GM21447 (cell line): ENCODE measurements around the gene CDK19.
A peak's percentile ranks its signal among the peaks of the same experiment; 100 is the strongest.
"Not testable (repeated sequence)": the region's sequence is repeated elsewhere in the genome, so short reads cannot be mapped to it uniquely, and the experiment has no call there.

ENCODE experiments used
- ATAC-seq: cut with Tn5 transposase; IDR thresholded peaks from one replicate; pipeline ENCODE4 v1.9.1; 2021; ENCODE audit not compliant: unreplicated experiment

CDK19 gene

GRCh38 chr6:110590821-110591351 is 224.4 kb downstream of the CDK19 start:
- no peak for ATAC-seq

GRCh38 chr6:110589865-110590513 is 225.3 kb downstream of the CDK19 start:
- peak; percentile 96 for ATAC-seq

GRCh38 chr6:110587328-110587727 is 227.9 kb downstream of the CDK19 start:
- no peak for ATAC-seq

GRCh38 chr6:110581679-110582078 is 233.6 kb downstream of the CDK19 start:
- ATAC-seq, result no peak

GRCh38 chr6:110577596-110578167 is 237.6 kb downstream of the CDK19 start:
- not testable (repeated sequence) for ATAC-seq

GRCh38 chr6:110575925-110576463 is 239.3 kb downstream of the CDK19 start:
- no peak for ATAC-seq

GRCh38 chr6:110574817-110575216 is 240.5 kb downstream of the CDK19 start:
- no peak for ATAC-seq

- no peak for ATAC-seq
These were observed 241.7 kb downstream of the CDK19 start for GRCh38 chr6:110573537-110573936.

- no peak for ATAC-seq
These were observed 242.1 kb downstream of the CDK19 start for GRCh38 chr6:110573136-110573535.

- ATAC-seq, result no peak
These were observed 247.1 kb downstream of the CDK19 start for GRCh38 chr6:110567957-110568696.

GRCh38 chr6:110566346-110567125 is 248.7 kb downstream of the CDK19 start:
- no peak for ATAC-seq

- no peak for ATAC-seq
These were observed 250.4 kb downstream of the CDK19 start for GRCh38 chr6:110564703-110565421.

- no peak for ATAC-seq
These were observed 251.6 kb downstream of the CDK19 start for GRCh38 chr6:110563711-110564110.

GRCh38 chr6:110562316-110562915 is 252.9 kb downstream of the CDK19 start:
- no peak for ATAC-seq

GRCh38 chr6:110561696-110562095 is 253.6 kb downstream of the CDK19 start:
- ATAC-seq, result no peak

GRCh38 chr6:110561008-110561396 is 254.3 kb downstream of the CDK19 start:
- ATAC-seq, result no peak

GRCh38 chr6:110560239-110561007 is 254.8 kb downstream of the CDK19 start:
- peak; percentile 57 for ATAC-seq
